ENCODE data around the gene ADGB. TPM values are rescaled to one million over a fixed set of nuclear protein-coding genes. Genes with fewer than 3 reads are reported as not detected.

Gene ADGB
- total RNA-seq, 1 experiment from 2014 or later, result not detected

DNA sequence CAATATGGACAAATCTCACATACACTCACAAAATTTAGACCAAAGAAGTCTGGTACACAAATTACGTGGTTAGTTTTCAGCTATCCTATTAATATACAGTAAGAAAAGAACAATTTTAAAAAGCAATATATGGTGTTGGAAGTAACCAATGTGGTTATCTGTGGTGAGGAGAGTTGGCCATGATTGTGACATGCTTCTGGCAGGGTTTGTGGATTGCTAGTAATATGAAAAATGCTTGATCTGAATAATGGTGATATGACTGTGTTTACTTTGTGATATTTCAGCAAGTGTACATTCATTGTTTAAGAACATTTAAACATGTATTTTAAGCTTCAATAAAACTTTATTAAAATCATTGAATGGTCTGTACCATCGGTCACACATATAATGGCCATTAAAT lies 99.1 kb downstream of the ADGB start:
- in situ Hi-C loops (cut with HindIII; ENCODE audit: low pct_unique_long_range_greater_than_20kb, low sequenced_read_pairs), result no loop called here
- no peak for DNase-seq (ENCODE audit: low read depth, low spot score)

GRCh38 chr6:146700078-146700686 lies 101.4 kb downstream of the ADGB start:
- peak; percentile 81 for DNase-seq (ENCODE audit: low read depth, low spot score)
- in situ Hi-C loops (cut with HindIII; ENCODE audit: low pct_unique_long_range_greater_than_20kb, low sequenced_read_pairs), result no loop called here

GRCh38 chr6:146701632-146702031 lies 102.9 kb downstream of the ADGB start:
- in situ Hi-C loops (cut with HindIII; ENCODE audit: low pct_unique_long_range_greater_than_20kb, low sequenced_read_pairs), result no loop called here
- no peak for DNase-seq (ENCODE audit: low read depth, low spot score)

DNA sequence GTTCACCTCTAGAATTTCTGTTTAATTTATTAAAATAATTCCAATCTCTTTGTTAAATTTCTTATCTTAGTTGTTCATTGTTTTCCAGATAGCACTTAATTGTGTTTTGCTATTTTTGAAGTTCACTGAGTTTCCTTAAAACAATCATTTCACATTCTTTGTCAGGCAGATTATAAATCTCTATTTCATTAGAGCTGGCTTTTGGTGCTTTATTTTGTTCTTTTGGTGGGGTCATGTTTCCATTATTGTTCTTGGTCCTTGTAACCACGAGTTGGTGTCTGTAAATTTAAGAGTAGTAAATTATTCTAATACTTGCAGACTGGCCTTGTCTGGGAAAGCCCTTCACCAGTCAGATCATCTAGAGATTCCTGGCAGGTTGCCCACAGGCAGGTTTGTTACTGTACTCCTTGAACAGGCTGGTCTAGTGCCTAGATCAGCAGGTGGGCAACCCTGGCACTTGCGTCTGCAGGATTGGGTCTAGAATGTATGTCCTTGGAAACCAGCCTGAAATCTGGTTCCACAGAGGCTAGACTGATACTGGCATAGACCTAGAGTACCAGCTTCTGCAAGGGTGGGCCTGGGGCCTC lies 110.4 kb downstream of the ADGB start:
- no peak for DNase-seq (ENCODE audit: low read depth, low spot score)
- in situ Hi-C loops (cut with HindIII; ENCODE audit: low pct_unique_long_range_greater_than_20kb, low sequenced_read_pairs), result no loop called here

DNA sequence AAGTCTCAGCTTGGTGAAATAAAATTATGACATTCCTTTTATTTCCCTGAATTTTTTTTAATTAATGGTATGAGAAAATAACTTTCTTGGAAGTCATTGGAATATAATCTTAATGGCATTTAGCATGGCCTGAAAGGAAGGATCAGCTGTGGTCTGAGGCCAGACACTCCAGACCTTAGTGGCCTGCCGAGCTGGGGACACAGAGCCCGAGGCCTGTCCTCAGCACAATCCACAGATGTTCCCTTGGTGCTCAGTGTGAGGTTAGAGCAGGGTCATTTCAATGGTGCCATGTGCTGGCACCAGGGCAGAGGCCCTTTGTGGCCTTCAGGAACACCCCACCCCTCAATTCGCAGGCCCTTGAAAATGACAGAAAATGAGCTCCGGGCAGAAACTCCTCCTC lies 120.6 kb downstream of the ADGB start:
- in situ Hi-C loops (cut with HindIII; ENCODE audit: low pct_unique_long_range_greater_than_20kb, low sequenced_read_pairs), result no loop called here
- DNase-seq (ENCODE audit: low read depth, low spot score), result no peak

- in situ Hi-C loops (cut with HindIII; ENCODE audit: low pct_unique_long_range_greater_than_20kb, low sequenced_read_pairs), result no loop called here
- no peak for DNase-seq (ENCODE audit: low read depth, low spot score)
Observed at GRCh38 chr6:146739696-146740095, 140.9 kb downstream of the ADGB start.

DNA sequence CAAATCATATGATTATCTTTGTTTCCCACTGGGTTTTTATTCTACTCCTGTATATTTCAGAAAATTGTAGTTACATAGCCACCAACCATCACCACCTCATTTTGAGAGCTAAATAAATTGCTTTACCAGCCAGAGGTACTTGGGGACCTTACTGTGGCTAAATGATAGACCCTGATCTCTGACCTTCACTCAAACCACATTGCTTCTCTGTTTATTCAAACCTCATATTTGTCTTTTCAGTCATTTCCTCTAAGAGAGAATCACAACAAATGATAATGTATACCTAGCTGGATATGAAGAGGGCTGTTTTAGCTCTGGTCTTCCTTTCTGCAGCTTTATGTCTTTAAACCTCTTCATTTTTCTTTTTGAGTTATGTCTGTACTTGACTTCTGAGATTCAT lies 142.8 kb downstream of the ADGB start:
- in situ Hi-C loops (cut with HindIII; ENCODE audit: low pct_unique_long_range_greater_than_20kb, low sequenced_read_pairs), result no loop called here
- no peak for DNase-seq (ENCODE audit: low read depth, low spot score)

- no peak for DNase-seq (ENCODE audit: low read depth, low spot score)
- in situ Hi-C loops (cut with HindIII; ENCODE audit: low pct_unique_long_range_greater_than_20kb, low sequenced_read_pairs), result no loop called here
Observed at GRCh38 chr6:146753306-146753705, 154.5 kb downstream of the ADGB start.

- DNase-seq (ENCODE audit: low read depth, low spot score), result no peak
- in situ Hi-C loops (cut with HindIII; ENCODE audit: low pct_unique_long_range_greater_than_20kb, low sequenced_read_pairs), result no loop called here
Observed at GRCh38 chr6:146767632-146768031, 168.9 kb downstream of the ADGB start.

GRCh38 chr6:146768722-146769121 lies 169.9 kb downstream of the ADGB start:
- DNase-seq (ENCODE audit: low read depth, low spot score), result no peak
- in situ Hi-C loops (cut with HindIII; ENCODE audit: low pct_unique_long_range_greater_than_20kb, low sequenced_read_pairs), result no loop called here

- no peak for DNase-seq (ENCODE audit: low read depth, low spot score)
- in situ Hi-C loops (cut with HindIII; ENCODE audit: low pct_unique_long_range_greater_than_20kb, low sequenced_read_pairs), result no loop called here
Observed at GRCh38 chr6:146770275-146770964, 171.6 kb downstream of the ADGB start.

- in situ Hi-C loops (cut with HindIII; ENCODE audit: low pct_unique_long_range_greater_than_20kb, low sequenced_read_pairs), result no loop called here
- no peak for DNase-seq (ENCODE audit: low read depth, low spot score)
Observed at GRCh38 chr6:146770965-146771735, 172.4 kb downstream of the ADGB start.

DNA sequence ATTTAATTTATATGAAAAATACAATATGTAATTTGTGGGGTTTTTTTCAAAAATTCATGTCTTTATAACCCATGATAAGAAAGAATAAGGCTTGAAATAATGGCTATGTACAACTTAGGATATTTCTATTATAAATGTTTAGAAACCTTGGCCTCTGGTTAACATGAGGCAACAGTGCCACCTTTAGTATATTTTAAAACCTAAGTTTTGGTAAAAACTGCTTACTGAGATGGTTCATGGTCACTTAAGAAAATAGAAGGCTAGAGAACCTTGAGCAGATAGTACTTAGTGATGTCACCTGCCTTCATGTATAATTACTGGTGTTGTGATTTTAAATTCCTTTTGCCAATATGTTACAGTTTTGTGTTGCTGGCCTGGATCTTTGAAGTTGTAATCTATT lies 176.4 kb downstream of the ADGB start:
- DNase-seq (ENCODE audit: low read depth, low spot score), result peak; percentile 21
- in situ Hi-C loops (cut with HindIII; ENCODE audit: low pct_unique_long_range_greater_than_20kb, low sequenced_read_pairs), result no loop called here

DNA sequence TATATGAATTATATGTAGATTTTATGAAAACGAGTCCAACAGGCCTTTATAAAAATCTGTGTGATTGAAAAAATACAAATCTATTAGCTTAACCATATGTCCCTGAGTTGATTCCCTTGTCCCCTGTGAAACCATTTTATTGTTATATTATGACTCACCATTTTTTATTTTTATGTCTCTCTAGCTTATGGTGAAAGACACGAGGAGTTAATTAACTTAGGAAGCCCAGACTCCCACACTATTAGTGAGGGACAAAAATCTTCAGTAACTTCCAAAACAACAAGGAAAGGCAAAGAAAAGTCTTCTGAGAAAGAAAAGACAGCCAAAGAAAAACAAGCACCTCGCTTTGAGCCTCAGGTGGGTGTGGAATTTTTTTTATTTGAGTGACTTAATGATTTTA lies 183.1 kb downstream of the ADGB start:
- in situ Hi-C loops (cut with HindIII; ENCODE audit: low pct_unique_long_range_greater_than_20kb, low sequenced_read_pairs), result no loop called here
- no peak for DNase-seq (ENCODE audit: low read depth, low spot score)

DNA sequence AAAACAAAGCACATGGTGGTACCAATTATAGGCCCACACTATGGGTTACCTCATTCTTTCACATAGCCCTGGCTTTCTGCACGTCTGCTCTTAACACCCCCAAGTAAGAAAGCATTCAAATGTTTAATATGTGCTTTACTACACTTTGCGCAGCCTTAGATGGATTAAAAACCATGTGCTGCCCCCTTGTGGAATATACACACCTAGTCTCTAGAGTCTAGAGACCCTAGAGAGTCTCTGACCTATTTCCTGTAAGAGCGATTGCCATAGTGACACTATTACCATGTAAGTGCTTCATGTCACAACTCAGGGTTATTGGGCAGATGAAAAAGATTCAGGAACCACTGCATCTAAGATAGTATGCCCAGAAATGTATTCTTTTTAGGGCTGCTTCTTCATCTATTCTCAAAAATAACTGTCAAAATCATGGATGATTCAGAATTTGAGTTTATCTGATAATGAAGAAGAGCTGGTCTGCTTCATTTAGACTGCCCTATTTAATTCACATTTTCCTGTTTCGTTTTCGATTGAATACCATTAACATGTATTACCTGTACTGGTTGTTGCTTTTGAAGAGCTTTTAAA lies 186.3 kb downstream of the ADGB start:
- in situ Hi-C loops (cut with HindIII; ENCODE audit: low pct_unique_long_range_greater_than_20kb, low sequenced_read_pairs), result no loop called here
- DNase-seq (ENCODE audit: low read depth, low spot score), result peak; percentile 73

GRCh38 chr6:146787876-146788508 lies 189.2 kb downstream of the ADGB start:
- in situ Hi-C loops (cut with HindIII; ENCODE audit: low pct_unique_long_range_greater_than_20kb, low sequenced_read_pairs), result no loop called here
- no peak for DNase-seq (ENCODE audit: low read depth, low spot score)

GRCh38 chr6:146790561-146791091 lies 191.9 kb downstream of the ADGB start:
- in situ Hi-C loops (cut with HindIII; ENCODE audit: low pct_unique_long_range_greater_than_20kb, low sequenced_read_pairs), result no loop called here
- no peak for DNase-seq (ENCODE audit: low read depth, low spot score)

Measured in SK-MEL-5 (cell line).